Measurements from ENCODE around the gene KRTAP12-4. TPM values are rescaled to one million over a fixed set of nuclear protein-coding genes. Genes with fewer than 3 reads are reported as not detected.
"Not testable (repeated sequence)": the region's sequence is repeated elsewhere in the genome, so short reads cannot be mapped to it uniquely, and the experiment has no call there.

The KRTAP12-4 gene
- polyA plus RNA-seq, 10 donors, result not detected

DNA sequence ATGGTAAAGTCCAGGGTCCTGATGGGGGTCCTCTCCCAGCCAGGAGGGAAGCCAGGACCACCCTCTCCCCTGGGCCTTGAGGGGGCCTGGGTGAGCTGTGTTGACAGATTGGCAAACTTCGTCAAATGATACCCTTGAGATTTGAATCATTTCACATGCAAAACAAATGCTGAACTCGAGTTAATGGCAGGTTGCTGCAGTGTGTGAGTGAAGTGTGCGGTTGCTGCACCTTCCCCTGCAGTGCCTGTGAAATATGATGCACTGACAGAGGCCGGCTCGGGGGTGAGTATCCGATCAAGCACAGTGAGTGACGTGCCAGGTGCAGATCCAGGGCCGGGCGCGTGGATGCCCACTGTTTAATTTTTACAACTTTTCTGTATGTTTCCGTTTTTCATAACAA, 33.2 kb upstream of the KRTAP12-4 start:
- DNase-seq, result peak in 1 of 3 donors; percentile 11

- no peak for DNase-seq
Measured at GRCh38 chr21:44686843-44687561, 32.5 kb upstream of the KRTAP12-4 start.

GRCh38 chr21:44686000-44686781, 31.7 kb upstream of the KRTAP12-4 start:
- no peak for DNase-seq

GRCh38 chr21:44685050-44685449, 30.6 kb upstream of the KRTAP12-4 start:
- DNase-seq, result not testable (repeated sequence)

- DNase-seq, result no peak
Measured at GRCh38 chr21:44684483-44684882, 30.0 kb upstream of the KRTAP12-4 start.

GRCh38 chr21:44684077-44684476, 29.6 kb upstream of the KRTAP12-4 start:
- no peak for DNase-seq

DNA sequence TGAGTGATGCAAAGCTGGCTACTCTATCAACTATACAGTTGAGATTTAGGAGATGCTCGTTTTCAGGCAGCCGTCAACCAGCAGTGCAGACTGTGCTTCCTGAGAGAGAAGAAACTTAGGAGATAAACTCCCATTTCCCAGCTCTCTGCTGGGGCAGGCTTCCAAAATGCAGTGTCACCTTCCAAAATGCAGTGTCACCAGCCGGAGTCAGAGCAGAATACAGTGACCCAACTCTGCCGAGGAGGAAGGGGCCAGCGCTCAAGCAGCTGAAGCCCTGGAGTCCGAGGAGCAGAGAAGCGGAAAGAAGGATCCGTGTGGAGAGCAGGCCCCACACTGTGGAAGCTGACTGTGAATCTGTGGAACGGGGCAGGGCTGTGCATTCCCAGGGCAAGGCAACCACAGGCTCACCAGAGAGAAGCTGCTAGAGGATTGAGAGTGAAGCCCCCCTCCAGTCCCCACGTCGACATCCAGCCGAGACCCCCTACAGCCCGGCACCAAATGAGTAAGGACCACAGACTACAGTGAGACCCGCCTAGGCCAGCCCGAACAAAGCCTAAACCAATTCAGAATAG, 28.2 kb upstream of the KRTAP12-4 start:
- DNase-seq, result no peak

GRCh38 chr21:44681861-44682579, 27.6 kb upstream of the KRTAP12-4 start, which contains the start of gene KRTAP12-1:
Gene KRTAP12-1 (minus strand): TSS chr21:44682163. CDS start chr21:44682123, 40 bp downstream.
- DNase-seq, result no peak

- DNase-seq, result no peak
Measured at GRCh38 chr21:44681152-44681551, 26.7 kb upstream of the KRTAP12-4 start.

DNA sequence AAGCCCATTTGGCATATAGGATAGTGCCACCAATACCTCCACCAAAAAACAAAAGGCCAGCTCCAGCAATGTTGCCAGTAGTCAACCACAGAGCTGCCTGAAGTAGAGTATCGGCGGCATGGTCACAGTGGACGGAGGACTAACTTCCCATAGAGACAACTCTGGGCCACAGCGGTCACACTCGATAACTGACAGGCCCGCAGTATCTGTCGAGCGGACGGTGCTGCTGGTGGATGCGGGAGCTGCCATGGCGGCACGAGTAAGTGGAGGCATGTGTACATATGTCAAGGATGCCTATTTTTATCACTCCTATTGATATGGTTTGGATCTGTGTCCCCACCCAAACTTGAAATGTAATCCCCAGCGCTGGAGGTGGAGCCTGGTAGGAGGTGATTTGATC, 23.4 kb upstream of the KRTAP12-4 start:
- no peak for DNase-seq

- no peak for DNase-seq
Measured at GRCh38 chr21:44671911-44672310, 17.5 kb upstream of the KRTAP12-4 start.

- DNase-seq, result no peak
Measured at GRCh38 chr21:44670642-44671432, 16.4 kb upstream of the KRTAP12-4 start.

GRCh38 chr21:44667612-44668011, 13.2 kb upstream of the KRTAP12-4 start:
- no peak for DNase-seq

DNA sequence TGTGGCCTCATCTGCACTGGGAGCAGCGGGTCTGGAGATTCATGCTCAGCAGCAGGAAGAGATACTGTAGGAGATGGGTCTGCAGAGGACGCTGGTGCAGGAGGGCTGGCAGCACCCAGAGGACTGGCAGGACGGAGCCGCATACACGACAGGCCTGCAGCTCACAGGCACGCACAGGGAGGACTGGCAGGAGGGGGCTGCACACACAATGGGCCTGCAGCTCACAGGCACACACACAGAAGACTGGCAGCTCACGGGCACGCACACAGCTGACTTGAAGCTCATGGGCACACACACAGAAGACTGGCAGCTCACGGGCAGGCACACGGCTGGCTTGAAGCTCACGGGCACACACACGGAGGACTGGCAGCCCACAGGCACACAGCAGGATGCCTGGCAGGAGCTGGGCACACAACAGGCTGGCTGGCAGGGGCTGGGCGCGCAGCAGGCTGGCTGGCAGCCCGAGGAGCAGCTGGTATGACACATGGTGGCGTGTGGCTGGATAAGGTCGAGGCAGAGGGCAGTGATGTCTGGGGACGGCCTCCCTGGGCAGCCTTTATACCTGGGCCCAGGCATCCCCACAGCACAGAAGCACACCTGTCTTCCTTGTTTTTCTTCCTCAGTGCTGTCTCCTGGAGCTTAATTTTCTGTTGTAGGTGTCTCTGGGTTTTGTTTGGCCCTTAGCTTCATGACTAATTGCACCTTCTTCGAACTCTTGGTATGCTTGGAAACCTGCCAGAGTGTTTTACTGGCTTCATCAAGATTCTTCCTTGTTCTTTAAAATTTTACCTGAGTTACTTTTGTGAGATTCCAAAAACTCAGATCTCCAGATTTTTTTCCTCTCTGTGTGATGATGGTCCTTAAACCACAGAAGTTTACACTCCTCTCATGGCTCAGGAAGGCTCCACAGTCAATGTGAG, 12.2 kb upstream of the KRTAP12-4 start, which contains the start of gene KRTAP12-2:
KRTAP12-2 (minus strand) TSS at position 527 of the 920 bp plus-strand sequence; CDS start at position 486, 41 bp downstream.
- DNase-seq, result no peak

GRCh38 chr21:44664691-44665090, 10.2 kb upstream of the KRTAP12-4 start:
- no peak for DNase-seq

GRCh38 chr21:44661567-44661966, 7.1 kb upstream of the KRTAP12-4 start:
- DNase-seq, result not testable (repeated sequence)

GRCh38 chr21:44658913-44659595, 4.6 kb upstream of the KRTAP12-4 start:
- DNase-seq, result no peak

DNA sequence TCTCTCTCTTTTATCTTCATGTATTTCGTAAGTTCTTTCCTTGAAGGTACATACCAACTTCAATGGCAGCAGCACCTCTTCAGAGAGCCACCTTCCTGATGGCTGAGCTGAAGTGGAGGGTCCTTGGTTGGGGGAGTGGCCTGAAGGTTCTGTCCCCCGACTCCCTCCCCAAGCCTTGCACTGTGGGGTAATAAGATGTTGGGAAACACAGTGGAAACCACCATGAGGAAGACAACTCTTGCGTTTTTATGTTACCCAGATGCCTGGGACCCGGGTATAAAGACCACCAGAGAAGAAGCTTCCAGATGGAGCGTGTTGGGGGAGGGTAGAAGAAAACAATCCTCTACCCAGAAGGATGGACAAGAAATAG, 4.1 kb upstream of the KRTAP12-4 start:
- no peak for DNase-seq
